Measurements from ENCODE around the gene OCIAD1.
"Not testable (repeated sequence)": the region's sequence is repeated elsewhere in the genome, so short reads cannot be mapped to it uniquely, and the experiment has no call there.

DNA sequence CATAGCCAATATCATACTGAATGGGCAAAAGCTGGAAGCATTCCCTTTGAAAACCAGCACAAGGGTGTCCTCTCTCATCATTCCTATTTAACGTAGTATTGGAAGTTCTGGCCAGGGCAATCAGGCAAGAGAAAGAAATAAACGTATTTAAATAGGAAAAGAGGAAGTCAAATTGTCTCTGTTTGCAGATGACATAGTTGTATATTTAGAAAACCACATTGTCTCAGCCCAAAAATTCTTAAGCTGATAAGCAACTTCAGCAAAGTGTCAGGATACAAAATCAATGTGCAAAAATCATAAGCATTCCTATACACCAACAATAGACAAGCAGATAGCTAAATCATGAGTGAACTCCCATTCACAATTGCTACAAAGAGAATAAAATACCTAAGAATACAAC, 9.5 kb upstream of the OCIAD1 start:
- not testable (repeated sequence) for TF ChIP-seq POLR2A (IDR thresholded peaks at IDR 0.05; ENCODE audit: low read length); GATA1 (IDR thresholded peaks at IDR 0.05; ENCODE audit: low read depth, low read length)
